Gastrocnemius medialis (tissue), 4 donors: ENCODE measurements around the gene CCL11.

Source experiments
- POLR2A ChIP-seq, 2 donors: fragments of 450-650 bp; IDR thresholded peaks; one replicate each; pipeline ENCODE4 v1.6.1; 2017; ENCODE audit warnings: antibody characterized with exemption in 2 of 2, mild to moderate bottlenecking in 2 of 2, moderate library complexity in 2 of 2
- TF ChIP-seq, protein P1 (sequence below), 5 experiments: fragments of 450-650 bp in 3 of 5; fragments of 200-600 bp in 2 of 5; sonication (generic) in 2 of 5; IDR thresholded peaks in 4 of 5; conservative IDR thresholded peaks in 1 of 5; 1 replicate in 4 of 5; 2 replicates in 1 of 5; pipeline ENCODE4 v1.5.1; 2016 to 2019; ENCODE audit warnings: antibody characterized with exemption in 5 of 5, mild to moderate bottlenecking in 3 of 5, moderate library complexity in 3 of 5

DNA sequence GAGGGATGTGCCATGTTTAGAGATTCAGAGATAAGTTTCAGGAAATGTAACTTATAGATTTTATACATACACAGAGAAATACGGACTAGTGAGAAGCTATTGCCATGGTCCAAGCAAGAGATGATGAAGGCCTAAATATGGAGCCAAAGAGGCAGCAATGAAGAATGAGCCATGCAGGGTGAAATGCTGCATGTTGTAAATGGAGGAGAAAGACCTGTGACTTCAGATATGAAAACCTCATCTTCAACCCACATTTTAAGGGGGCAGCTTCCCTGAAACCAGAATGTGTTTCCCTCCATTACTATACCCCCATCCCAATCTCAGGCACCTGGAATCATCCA, 27.6 kb upstream of the CCL11 start:
- TF ChIP-seq, protein P1, sequence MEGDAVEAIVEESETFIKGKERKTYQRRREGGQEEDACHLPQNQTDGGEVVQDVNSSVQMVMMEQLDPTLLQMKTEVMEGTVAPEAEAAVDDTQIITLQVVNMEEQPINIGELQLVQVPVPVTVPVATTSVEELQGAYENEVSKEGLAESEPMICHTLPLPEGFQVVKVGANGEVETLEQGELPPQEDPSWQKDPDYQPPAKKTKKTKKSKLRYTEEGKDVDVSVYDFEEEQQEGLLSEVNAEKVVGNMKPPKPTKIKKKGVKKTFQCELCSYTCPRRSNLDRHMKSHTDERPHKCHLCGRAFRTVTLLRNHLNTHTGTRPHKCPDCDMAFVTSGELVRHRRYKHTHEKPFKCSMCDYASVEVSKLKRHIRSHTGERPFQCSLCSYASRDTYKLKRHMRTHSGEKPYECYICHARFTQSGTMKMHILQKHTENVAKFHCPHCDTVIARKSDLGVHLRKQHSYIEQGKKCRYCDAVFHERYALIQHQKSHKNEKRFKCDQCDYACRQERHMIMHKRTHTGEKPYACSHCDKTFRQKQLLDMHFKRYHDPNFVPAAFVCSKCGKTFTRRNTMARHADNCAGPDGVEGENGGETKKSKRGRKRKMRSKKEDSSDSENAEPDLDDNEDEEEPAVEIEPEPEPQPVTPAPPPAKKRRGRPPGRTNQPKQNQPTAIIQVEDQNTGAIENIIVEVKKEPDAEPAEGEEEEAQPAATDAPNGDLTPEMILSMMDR (IDR thresholded peaks at IDR 0.05 in 4 of 5, conservative IDR thresholded peaks at IDR 0.05 in 1 of 5) = no peak
- TF ChIP-seq POLR2A (IDR thresholded peaks at IDR 0.05) = no peak
